HPDE6-E6E7 (cell line): ENCODE data around the gene KIF26A.
"Not testable (repeated sequence)": the region's sequence is repeated elsewhere in the genome, so short reads cannot be mapped to it uniquely, and the experiment has no call there.

Experiments
- DNase-seq: peaks from one replicate; pipeline ENCODE4 v3.0.0; 2011; ENCODE audit warnings: missing footprints; ENCODE audit errors: extremely low spot score

KIF26A gene

GRCh38 chr14:104208331-104208730 lies 69.9 kb downstream of the KIF26A start:
- not testable (repeated sequence) for DNase-seq

GRCh38 chr14:104209071-104209470 lies 70.7 kb downstream of the KIF26A start:
- not testable (repeated sequence) for DNase-seq

DNA sequence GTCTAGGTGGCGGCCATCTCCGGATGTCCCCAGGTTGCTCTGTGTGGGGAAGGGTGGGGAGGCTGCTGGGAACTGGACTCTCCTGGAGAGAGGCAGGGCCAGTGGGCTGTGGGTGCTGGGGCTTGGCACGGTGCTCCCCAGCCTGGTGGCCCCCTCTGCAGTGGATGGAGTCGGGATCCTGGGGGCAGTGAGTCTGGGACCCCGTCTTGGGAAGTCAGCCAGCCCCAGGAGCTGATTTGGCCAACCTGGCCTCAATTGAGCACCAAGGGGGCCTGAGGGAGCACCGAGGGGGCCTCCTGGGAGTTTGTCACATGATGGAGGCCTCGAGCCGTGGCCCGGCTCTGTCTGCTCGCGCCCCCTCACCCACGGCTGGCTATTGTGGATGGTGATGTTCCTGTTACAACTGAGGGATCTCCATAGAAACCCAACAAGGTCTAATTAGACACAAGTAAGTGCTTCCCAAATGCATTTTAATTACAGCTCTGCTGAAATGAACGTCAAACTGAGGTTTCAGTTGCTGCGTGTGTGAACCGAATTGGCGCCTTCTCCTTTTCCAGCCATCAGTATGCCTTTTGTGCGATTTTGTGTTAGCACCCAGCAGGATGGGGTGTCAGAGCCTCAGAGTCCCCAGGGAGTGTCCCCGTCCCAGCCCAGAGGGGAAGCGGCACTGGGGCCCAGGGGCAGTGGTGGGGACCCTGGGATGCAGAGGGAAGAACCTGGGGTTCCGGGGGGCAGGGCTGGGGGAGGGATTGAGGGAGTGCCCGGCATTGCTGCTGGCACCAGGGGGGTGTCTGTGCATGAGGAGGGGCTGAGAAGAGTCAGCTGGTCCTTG lies 71.8 kb downstream of the KIF26A start:
- DNase-seq, result no peak

DNA sequence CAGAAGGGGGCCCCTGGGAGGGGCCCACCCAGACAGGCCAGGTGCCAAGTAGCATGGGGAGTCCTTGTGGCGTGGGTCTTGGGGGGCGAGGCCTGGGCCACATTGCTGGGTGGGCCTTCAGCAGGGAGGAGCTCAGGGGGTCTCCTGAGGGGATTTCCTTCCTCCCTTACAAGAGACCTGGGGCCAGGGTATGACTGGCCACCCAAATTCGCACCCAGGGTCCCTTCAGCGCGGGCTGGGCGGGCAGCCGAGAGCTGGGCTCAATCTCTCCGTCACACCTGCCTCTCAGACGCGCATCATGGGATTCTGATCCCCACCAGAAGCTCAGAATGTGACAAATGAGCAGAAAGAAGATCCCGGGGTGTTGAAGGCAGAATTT lies 72.4 kb downstream of the KIF26A start:
- DNase-seq, result no peak

DNA sequence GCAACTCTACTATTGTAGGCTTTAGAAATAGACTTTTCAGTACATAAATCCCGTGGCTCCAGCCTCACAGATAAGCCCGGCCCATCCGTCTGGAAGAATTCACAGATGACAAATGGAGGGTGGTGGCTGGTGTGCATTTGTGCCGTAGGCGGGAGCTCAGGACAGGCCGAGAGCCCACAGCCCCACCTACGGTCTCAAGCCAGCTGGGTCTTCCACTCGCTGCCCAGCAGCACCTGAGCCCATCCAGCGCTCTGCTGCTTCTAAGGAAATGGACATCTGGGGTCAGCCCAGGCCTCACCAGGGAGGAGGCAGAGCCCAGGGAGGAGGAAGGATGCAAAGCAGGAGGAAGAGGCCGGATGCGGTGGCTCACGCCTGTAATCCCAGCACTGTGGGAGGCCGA lies 72.8 kb downstream of the KIF26A start:
- no peak for DNase-seq

- no peak for DNase-seq
Measured at GRCh38 chr14:104211741-104212140, 73.4 kb downstream of the KIF26A start.

- DNase-seq, result no peak
Measured at GRCh38 chr14:104212206-104213095, 74.1 kb downstream of the KIF26A start.

DNA sequence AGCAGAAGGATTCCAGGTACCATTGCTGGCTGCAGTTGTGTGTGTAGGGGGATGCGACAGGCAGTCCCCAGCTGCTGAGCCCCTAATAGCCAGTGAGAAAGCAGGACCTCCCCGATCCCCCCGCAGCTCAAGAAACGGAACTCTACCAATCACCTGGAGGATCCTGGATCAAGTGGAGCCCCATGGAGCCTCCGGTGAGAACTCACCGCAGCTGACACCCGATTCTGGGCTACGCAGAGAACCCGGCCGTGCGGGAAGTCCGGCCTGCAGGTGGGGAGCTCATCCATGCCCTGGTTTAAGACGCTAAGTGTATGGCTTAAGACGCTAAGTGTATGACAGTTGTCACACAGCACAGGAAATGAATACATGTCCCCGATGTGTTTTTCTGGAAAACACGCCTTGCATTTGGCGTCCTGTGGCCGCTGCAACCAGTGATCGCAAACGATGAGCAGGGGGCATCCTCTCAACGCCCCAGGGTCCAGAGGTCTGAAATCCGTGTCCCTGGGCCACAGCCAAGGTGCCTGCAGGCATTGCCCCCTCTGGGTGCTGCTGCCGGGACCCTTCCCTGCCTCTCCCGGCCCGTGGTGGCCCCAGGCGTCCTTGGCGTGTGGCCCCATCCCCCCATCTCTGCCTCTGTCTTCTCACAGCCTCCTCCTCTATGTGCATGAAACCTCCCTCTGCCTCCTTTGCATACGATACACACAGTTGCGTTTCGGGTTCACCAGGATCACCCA lies 75.1 kb downstream of the KIF26A start:
- DNase-seq, result no peak

DNA sequence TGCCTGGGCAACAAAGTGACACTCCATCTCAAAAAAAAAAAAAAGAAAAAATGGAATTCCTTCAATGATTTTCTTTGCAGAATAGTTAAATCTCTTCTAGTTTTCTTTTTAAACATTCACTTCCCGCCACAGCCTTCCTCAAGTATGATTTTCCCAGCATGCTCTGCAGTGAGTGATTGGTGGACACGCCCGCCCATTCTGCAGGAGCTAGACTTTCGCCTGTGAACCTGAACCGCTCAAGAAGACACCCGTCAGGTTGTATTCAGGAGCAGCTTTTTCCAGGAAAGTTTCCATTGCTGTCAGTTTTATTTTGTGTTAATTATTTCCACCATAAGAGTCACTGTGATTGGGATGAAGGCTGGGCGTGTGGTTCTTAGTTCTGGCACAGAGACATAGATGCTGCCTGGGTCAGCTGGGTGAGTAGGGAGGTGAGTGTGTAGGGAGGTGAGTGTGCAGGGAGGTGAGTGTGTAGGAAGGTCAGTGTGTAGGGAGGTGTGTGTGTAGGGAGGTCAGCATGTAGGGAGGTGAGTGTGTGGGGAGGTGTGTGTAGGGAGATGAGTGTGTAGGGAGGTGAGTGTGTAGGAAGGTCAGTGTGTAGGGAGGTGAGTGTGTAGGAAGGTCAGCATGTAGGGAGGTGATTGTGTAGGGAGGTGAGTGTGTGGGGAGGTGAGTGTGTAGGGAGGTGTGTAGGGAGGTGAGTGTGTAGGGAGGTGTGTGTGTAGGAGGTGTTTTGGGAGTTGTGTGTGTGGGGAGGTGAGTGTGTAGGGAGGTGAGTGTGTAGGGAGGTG lies 76.2 kb downstream of the KIF26A start:
- DNase-seq, result no peak

- DNase-seq, result no peak
Measured at GRCh38 chr14:104215706-104216334, 77.4 kb downstream of the KIF26A start.

DNA sequence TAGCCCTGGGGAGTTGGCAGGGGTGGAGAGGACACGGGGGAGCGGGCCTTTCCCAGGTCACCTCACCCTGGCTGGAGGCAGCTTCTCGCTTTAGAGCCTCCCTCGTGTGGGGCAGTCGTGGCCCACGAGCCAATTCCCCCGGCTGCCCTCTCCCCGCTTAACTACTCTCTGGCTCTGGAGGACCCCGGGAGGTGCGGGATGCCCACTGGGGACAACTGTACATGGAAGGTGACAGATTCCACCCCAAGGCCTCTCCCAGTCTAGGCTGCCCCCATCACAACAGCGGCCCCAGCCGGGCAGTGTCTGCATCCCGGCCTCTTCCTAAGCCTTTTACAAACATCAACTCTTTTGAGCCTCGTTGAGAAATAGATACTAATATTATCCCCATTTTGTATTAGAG lies 78.1 kb downstream of the KIF26A start:
- DNase-seq, result no peak

- DNase-seq, result no peak
Measured at GRCh38 chr14:104217486-104218360, 79.3 kb downstream of the KIF26A start.

DNA sequence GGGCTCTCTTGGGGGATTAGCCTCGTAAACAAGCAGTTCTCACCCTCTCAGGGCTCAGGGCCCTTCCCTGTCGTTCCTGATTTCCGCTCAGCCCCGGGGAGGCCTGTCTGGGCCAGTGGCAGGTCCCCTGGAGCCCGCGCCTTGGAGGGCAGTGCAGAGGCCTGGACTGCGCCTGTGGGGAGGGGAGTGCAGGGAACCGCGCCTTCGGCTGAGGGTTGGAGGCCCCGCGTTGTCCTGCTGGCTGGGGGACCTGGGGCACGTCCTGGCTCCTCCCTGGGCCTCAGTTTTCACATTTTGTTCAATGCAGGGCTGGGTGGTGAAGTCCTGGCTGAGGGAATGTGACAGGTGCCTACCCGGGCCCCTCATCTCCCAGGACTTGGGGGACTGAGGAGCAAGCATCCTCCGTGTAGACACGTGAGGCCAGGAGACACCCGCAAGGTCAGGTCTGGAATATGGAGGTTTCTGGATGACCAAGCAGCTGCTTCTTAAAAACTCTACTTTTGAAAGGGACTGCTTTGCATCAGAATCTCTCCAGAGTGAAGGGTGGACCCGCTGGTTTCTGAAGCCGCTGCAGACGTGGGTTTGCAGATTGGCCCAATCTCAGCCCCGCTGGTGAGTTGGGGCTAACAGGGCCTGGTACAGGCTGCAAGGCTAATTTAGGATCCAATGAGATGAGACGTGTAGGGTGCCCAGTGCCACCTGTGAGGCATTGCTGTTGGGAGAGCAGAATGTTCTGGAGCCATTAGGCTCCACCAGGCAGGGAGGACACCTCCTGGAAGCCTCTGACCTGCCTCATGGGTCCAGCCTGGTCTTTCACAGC lies 80.2 kb downstream of the KIF26A start:
- DNase-seq, result no peak

DNA sequence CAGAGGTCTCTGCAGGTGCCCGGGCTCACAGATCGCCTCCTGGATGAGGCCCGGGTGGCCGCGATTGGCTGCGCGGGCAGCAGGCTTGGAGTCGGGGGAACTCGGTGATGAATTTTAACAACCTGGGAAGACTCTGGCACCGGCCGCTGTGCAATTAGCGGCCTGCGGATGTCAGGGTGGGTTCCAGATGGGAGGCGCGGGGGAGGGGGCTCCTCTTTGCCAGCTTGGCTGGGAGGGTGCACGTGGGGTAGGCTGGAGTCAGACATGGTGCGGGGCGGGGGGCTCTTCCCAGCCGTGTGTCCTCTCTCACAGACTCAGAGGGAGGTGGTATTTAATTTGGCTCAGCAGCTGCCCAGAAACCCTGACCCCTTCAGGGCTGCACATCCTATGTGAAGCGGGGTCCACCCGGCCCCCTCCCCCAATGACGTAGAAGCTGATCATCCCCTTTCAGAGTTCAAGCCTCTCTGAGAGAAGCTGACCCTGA lies 81.4 kb downstream of the KIF26A start:
- no peak for DNase-seq

DNA sequence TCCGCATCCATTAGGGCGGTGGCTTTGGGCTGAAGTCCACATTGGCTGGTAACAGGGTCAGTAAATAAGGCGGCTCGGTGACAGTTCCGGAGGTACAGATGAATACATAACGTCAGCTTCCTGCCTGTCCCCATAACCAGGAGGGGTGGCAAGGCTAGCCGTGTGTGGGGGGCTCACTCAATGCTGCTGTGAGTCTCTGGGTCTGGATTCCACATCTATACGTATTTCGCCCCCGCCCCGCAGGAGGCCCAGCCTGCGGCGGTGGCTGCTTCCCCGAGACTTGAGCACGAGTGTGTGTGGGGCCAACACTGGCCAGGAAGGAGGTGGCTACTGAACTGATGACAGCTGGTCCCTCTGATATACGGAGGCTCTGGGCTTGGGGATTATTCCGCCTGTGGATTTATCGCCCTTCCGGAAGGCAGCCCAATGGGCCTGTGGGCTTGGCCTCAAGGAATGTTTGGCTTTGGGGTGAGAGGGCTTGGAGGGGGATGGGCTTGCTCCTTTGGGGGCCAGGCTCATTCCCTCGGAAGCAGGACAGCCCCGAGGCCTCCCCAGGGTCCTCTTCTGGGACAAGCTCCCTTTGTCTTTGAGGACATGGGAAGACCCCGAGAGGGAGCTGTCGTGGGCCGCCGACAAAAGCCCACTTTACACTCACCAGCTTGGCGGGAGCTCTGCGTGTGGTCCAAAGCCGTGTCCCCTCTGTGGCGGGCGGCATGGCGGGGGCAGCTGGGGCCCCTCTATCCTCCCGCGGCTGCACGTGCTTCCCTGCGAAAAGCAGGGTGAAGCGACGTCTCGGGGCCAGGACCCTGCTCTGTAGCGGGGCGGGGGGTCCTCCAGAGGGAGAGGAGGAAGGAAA lies 82.1 kb downstream of the KIF26A start:
- no peak for DNase-seq

GRCh38 chr14:104221071-104221625 lies 82.8 kb downstream of the KIF26A start:
- DNase-seq, result no peak

DNA sequence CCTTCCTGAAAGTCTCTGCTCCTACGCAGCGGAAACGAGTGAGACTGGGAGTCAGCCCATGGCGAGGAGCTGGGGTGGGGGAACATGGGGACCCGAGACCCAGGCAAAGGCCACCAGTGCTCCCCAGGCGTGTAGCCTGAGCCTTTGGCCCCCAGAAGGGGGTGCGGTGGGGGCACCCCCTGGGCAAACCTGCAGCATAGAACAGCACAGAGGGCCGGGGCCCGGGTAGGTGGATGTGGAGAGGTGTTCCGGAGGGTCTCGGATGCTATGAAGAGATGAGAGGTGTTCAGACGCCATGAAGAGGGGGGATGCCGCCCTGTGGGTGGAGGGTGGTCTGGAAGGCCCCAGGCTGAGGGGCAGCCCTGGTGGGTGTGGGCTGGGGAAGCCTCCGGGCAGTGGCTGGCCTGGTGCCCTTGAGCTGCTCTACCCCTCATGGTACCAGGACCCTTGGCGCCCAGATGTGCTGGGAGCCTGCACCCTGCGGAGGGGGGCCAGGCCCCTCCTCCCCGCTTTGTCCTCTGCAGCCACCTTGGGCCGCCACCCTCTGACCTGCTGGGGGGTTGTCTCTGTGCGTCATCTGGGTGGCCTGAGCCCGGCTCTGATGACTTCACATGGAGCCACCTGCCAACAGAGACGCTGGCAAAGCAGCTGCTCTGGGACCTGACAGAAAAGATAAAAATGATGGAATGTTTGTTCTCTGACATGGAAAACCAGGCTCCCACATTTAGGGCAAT lies 83.4 kb downstream of the KIF26A start:
- no peak for DNase-seq
